Astrocyte of the cerebellum (primary cell): ENCODE data around the gene LYSMD3.

Source experiments
- DNase-seq: peaks from one replicate; pipeline ENCODE4 v3.0.0-alpha.2; 2011; ENCODE audit warnings: low read depth
- H3K4me3 ChIP-seq: 2 replicates; pipeline ENCODE4 v1.5.1; 2011; ENCODE audit warnings: mild to moderate bottlenecking, low read depth, low read length, moderate library complexity
- CTCF ChIP-seq: IDR thresholded peaks from 2 replicates; pipeline ENCODE4 v1.5.1; 2012; ENCODE audit warnings: low read length, low read depth, moderate library complexity, mild to moderate bottlenecking; ENCODE audit errors: missing control alignments
- in situ Hi-C: cut with HindIII; loops from 2 replicates; pipeline ENCODE4 v1.10.0; 2017; ENCODE audit warnings: low sequenced_read_pairs

The LYSMD3 gene

GRCh38 chr5:90557391-90557790, 28.0 kb upstream of the LYSMD3 start:
- no peak for DNase-seq
- in situ Hi-C loops, result no loop called here
- no peak overlapping the region for H3K4me3 ChIP-seq
- no peak for TF ChIP-seq CTCF

- in situ Hi-C loops, result no loop called here
These were observed 26.3 kb upstream of the LYSMD3 start for GRCh38 chr5:90555666-90556065.

GRCh38 chr5:90554358-90555006, 25.1 kb upstream of the LYSMD3 start:
- no peak for DNase-seq
- H3K4me3 ChIP-seq, result no peak overlapping the region
- no peak for TF ChIP-seq CTCF
- in situ Hi-C loops, result no loop called here

More at GRCh38 chr5:90555666-90556065, 26.3 kb upstream of the LYSMD3 start:
- DNase-seq, result no peak
- no peak for TF ChIP-seq CTCF
- H3K4me3 ChIP-seq, result no peak overlapping the region

- no peak for DNase-seq
- in situ Hi-C loops, result no loop called here
- no peak overlapping the region for H3K4me3 ChIP-seq
- TF ChIP-seq CTCF, result no peak
These were observed 24.3 kb upstream of the LYSMD3 start for GRCh38 chr5:90553711-90554110.

- in situ Hi-C loops, result no loop called here
- DNase-seq, result no peak
- TF ChIP-seq CTCF, result no peak
- H3K4me3 ChIP-seq, result no peak overlapping the region
These were observed 22.0 kb upstream of the LYSMD3 start for GRCh38 chr5:90551376-90551775.

- H3K4me3 ChIP-seq, result no peak overlapping the region
- DNase-seq, result no peak
- TF ChIP-seq CTCF, result no peak
- in situ Hi-C loops, result no loop called here
These were observed 21.6 kb upstream of the LYSMD3 start for GRCh38 chr5:90550963-90551362.
